Measurements from ENCODE around the gene GUCD1. TPM values are rescaled to one million over a fixed set of nuclear protein-coding genes. Genes with fewer than 3 reads are reported as not detected.

The GUCD1 gene
- total and polyA plus RNA-seq, 10 of the 15 experiments (the other 5 are each of a cell fraction or from before 2014, with no cell fraction given), result 56.0 to 177 (median 88.2) TPM

DNA sequence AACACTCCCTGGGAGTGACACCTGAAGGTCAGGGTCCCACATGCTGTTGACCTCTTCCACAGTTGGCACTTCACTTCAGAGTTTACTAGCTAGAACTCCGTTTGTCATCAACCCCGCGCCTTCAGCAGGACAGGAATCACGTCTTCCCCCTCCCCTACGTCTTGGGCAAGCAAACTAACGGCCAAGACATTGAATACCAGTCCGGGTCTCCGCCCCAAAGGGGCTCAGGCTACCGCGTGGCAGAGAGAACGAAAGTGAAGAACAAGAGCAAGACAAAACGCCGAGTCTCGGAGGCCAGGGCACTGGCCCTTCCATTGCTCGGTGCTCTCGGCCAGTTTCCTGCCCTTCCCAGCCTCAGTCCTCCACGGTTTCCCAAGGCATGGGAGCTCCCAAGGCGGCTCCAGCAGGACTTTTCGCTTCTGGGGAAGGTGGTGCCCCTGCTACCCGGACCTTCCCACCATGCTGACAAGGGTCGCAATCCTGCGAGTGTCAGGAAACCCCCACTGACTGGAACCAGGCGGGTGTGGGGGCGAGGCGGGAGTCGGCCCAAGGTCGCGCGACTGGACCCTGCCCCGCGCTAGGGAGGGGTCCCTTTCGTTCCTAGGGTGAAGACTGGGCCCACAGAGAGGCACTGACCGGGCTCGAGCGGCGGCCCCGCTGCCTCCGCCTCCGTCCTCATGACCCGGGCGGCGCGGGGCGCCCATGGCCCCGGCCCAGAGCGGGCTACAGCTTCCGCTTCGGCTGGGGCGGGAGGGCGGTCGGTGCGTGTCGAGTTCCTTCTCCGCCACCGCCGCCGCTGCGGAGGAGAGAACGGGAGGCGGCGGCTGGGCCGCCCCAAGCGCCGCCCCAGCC is at the start of gene GUCD1 (continued):
- TF ChIP-seq POLR2AphosphoS2 (IDR thresholded peaks at IDR 0.05; ENCODE audit: low read depth, low read length), result peak; percentile 24; the same call in 1 of the 2 replicates
- no peak for TF ChIP-seq FOXK2 (IDR thresholded peaks at IDR 0.05)
- TF ChIP-seq EP300 (IDR thresholded peaks at IDR 0.05; ENCODE audit: borderline replicate concordance in 1 of 2, control insufficient read depth in 1 of 2, low read depth in 2 of 2, low read length in 2 of 2), result no peak
- no peak for TF ChIP-seq SREBF2 (IDR thresholded peaks at IDR 0.05; ENCODE audit: low read length)
- TF ChIP-seq, protein P1, sequence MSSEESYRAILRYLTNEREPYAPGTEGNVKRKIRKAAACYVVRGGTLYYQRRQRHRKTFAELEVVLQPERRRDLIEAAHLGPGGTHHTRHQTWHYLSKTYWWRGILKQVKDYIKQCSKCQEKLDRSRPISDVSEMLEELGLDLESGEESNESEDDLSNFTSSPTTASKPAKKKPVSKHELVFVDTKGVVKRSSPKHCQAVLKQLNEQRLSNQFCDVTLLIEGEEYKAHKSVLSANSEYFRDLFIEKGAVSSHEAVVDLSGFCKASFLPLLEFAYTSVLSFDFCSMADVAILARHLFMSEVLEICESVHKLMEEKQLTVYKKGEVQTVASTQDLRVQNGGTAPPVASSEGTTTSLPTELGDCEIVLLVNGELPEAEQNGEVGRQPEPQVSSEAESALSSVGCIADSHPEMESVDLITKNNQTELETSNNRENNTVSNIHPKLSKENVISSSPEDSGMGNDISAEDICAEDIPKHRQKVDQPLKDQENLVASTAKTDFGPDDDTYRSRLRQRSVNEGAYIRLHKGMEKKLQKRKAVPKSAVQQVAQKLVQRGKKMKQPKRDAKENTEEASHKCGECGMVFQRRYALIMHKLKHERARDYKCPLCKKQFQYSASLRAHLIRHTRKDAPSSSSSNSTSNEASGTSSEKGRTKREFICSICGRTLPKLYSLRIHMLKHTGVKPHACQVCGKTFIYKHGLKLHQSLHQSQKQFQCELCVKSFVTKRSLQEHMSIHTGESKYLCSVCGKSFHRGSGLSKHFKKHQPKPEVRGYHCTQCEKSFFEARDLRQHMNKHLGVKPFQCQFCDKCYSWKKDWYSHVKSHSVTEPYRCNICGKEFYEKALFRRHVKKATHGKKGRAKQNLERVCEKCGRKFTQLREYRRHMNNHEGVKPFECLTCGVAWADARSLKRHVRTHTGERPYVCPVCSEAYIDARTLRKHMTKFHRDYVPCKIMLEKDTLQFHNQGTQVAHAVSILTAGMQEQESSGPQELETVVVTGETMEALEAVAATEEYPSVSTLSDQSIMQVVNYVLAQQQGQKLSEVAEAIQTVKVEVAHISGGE (CRISPR knock-in tag; IDR thresholded peaks at IDR 0.05), result no peak
- TF ChIP-seq, protein P2, sequence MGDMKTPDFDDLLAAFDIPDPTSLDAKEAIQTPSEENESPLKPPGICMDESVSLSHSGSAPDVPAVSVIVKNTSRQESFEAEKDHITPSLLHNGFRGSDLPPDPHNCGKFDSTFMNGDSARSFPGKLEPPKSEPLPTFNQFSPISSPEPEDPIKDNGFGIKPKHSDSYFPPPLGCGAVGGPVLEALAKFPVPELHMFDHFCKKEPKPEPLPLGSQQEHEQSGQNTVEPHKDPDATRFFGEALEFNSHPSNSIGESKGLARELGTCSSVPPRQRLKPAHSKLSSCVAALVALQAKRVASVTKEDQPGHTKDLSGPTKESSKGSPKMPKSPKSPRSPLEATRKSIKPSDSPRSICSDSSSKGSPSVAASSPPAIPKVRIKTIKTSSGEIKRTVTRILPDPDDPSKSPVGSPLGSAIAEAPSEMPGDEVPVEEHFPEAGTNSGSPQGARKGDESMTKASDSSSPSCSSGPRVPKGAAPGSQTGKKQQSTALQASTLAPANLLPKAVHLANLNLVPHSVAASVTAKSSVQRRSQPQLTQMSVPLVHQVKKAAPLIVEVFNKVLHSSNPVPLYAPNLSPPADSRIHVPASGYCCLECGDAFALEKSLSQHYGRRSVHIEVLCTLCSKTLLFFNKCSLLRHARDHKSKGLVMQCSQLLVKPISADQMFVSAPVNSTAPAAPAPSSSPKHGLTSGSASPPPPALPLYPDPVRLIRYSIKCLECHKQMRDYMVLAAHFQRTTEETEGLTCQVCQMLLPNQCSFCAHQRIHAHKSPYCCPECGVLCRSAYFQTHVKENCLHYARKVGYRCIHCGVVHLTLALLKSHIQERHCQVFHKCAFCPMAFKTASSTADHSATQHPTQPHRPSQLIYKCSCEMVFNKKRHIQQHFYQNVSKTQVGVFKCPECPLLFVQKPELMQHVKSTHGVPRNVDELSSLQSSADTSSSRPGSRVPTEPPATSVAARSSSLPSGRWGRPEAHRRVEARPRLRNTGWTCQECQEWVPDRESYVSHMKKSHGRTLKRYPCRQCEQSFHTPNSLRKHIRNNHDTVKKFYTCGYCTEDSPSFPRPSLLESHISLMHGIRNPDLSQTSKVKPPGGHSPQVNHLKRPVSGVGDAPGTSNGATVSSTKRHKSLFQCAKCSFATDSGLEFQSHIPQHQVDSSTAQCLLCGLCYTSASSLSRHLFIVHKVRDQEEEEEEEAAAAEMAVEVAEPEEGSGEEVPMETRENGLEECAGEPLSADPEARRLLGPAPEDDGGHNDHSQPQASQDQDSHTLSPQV (IDR thresholded peaks at IDR 0.05), result no peak
- TF ChIP-seq MYC (IDR thresholded peaks at IDR 0.05; ENCODE audit: insufficient read depth, insufficient read length, insufficient replicate concordance, low read length, severe bottlenecking), result no peak
- TF ChIP-seq TARDBP (IDR thresholded peaks at IDR 0.05; ENCODE audit: borderline replicate concordance), result no peak
- TF ChIP-seq, protein P3, sequence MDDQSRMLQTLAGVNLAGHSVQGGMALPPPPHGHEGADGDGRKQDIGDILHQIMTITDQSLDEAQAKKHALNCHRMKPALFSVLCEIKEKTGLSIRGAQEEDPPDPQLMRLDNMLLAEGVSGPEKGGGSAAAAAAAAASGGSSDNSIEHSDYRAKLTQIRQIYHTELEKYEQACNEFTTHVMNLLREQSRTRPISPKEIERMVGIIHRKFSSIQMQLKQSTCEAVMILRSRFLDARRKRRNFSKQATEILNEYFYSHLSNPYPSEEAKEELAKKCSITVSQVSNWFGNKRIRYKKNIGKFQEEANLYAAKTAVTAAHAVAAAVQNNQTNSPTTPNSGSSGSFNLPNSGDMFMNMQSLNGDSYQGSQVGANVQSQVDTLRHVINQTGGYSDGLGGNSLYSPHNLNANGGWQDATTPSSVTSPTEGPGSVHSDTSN (IDR thresholded peaks at IDR 0.05; ENCODE audit: insufficient replicate concordance, low read depth, low read length), result no peak
- no peak for TF ChIP-seq NR2C1 (IDR thresholded peaks at IDR 0.05)
- TF ChIP-seq, protein P4, sequence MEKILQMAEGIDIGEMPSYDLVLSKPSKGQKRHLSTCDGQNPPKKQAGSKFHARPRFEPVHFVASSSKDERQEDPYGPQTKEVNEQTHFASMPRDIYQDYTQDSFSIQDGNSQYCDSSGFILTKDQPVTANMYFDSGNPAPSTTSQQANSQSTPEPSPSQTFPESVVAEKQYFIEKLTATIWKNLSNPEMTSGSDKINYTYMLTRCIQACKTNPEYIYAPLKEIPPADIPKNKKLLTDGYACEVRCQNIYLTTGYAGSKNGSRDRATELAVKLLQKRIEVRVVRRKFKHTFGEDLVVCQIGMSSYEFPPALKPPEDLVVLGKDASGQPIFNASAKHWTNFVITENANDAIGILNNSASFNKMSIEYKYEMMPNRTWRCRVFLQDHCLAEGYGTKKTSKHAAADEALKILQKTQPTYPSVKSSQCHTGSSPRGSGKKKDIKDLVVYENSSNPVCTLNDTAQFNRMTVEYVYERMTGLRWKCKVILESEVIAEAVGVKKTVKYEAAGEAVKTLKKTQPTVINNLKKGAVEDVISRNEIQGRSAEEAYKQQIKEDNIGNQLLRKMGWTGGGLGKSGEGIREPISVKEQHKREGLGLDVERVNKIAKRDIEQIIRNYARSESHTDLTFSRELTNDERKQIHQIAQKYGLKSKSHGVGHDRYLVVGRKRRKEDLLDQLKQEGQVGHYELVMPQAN (conservative IDR thresholded peaks at IDR 0.05), result peak; percentile 77; the same call in 1 of the 2 replicates
- no peak for TF ChIP-seq FOS (IDR thresholded peaks at IDR 0.05; ENCODE audit: borderline replicate concordance, extremely low read depth, insufficient read length)
- no peak for TF ChIP-seq SMAD5 (IDR thresholded peaks at IDR 0.05; ENCODE audit: low read depth)
- no peak for TF ChIP-seq RBBP5 (conservative IDR thresholded peaks at IDR 0.05)
- TF ChIP-seq POLR2AphosphoS5 (IDR thresholded peaks at IDR 0.05; ENCODE audit: low read length), result peak; percentile 65; the same call in 1 of the 2 replicates
- TF ChIP-seq KAT2A (conservative IDR thresholded peaks at IDR 0.05; ENCODE audit: control insufficient read depth, low read depth, low read length), result no peak

Measured in GM12878 (cell line).